Measurements from ENCODE around the gene PRKD3.

The PRKD3 gene

DNA sequence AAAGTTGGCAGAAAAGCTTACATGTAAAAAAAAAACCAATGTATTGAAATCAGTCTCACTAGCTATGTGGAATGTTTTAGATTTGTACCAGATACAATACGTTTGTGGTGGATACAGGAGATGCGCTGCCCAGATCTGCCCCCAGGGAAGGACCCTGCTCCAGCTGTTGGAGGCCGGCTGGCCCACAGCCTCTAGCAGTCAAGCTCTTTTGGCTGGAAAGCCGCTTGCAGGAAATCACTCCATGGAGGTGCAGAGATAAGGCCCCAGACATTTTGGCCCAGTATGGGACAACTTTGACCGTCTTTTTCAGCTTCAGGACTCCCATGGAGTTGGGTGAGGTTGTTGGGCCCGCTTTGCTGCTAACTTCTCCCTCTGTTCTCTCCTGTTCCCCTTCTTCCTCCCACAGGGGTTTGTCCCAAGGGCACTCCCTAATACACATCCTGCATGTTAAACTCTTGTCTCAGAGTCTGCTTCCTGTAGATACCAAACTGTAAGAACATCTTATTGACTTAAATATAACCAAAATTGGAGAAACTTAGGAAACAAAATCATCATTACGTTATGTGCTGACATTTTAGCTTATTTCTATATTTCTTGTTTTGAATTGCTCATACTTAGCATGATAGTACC is 18.1 kb upstream of the PRKD3 start:
- DNase-seq = peak; percentile 30

DNA sequence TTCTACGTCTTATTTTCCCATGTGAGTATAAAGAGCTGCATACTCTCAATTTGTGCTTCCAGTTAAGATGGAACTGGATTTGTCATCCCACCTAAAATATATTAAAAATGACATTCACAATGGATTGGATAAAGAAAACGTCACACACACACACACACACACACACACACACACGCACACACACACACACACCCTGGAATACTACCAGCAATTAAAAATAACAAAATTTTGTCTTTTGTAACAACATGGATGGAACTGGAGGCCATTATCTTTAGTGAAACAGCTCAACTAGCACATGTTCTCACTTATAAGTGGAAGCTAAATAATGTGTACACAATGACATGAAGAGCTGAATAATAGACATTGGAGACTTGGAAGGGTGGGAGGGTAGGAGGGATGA is 16.0 kb upstream of the PRKD3 start:
- DNase-seq = no peak

- DNase-seq = no peak
These were observed 14.3 kb upstream of the PRKD3 start for GRCh38 chr2:37338933-37339332.

GRCh38 chr2:37337620-37338280 is 13.1 kb upstream of the PRKD3 start:
- peak; percentile 18 for DNase-seq

GRCh38 chr2:37335604-37336003 is 11.0 kb upstream of the PRKD3 start:
- DNase-seq = no peak

DNA sequence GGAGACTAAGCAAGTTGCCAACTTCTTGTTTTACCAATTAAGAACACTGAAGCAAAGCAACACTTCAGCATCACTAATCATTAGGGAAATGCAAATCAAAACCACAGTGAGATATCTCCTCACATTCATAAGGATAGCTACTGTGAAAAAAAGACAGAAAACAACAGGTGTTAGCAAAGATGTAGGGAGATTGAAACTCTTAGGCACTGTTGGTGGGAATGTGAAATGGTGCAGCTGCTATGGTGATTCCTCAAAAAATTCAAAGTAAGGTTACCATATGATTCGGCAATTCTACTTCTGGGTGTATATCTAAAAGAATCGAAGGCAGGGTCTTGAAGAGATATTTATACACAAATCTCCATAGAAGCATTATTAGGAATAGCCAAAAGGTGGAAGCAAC is 8.6 kb upstream of the PRKD3 start:
- no peak for DNase-seq

DNA sequence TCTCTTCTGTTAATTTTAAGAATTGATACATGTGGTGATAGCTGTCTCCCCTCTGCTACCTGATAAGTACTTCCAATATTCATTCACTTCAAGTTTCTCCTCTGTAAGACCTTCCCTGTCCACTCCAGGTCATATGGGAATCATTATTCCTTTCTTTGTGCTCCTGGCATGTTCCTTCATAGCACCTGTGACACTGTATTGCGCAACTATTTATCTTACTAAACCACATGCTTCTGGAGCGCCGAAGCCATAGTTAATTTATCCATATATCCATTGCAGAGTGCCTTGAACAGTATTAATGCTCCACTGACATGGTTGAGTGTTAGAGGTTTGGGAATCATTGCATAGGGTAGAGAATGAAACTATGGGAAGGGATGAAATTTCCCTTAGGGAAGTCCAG is 7.9 kb upstream of the PRKD3 start:
- DNase-seq = no peak

- peak; percentile 72 for DNase-seq
These were observed 6.0 kb upstream of the PRKD3 start for GRCh38 chr2:37330681-37331080.

DNA sequence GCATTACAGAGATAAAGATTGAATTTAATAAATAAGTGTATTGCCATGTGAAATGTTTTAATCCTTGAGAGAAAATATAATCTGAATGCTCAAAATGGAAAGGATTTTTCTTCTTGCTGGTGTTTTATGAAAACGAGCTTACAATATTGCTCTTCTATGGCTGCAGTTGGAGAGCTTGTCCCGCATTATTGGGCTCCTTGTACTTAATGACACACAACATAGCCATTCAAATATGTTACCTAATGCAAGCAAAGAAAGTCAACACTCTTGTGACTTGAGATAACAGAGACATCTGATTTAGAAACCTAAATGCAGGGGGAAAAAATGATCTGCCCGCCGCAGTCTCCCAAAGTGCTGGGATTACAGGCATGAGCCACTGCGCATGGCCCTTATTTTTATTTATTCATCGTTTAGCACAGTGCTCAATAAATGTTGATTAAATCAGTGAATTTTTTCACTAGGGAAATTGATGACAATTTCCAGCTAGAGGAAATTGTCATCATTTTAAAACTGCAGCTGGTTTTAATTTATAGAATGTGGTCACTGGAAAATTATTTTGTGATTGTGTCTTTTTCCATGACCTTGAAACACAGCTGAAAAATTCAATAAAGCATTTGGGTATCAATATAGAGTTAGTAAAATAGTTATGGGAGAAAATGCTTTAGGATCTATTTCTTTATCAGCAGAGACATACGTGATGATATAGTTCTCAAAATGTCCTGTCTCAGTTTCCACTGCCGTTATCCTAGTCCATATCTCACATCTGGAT is 2.4 kb upstream of the PRKD3 start:
- no peak for DNase-seq

DNA sequence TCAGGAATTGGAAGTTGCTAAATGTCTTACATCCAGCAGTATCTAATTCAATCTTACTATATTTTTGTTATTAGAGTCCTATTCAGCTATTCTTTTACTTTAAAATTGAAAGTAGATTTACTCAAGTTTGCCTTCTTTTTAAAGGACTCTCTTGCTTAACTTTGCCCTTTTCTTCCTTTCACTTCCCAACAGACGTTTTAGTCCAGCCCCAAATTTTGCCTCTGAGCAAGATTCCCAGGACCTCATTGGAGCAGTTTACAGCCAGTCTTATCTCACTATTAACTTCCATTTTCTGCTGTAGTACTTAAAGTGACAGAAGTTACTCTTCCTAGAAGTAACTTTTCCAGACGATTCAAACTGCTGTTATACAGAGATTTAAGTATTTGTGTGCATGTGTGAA is 1.7 kb upstream of the PRKD3 start:
- peak; percentile 94 for DNase-seq

DNA sequence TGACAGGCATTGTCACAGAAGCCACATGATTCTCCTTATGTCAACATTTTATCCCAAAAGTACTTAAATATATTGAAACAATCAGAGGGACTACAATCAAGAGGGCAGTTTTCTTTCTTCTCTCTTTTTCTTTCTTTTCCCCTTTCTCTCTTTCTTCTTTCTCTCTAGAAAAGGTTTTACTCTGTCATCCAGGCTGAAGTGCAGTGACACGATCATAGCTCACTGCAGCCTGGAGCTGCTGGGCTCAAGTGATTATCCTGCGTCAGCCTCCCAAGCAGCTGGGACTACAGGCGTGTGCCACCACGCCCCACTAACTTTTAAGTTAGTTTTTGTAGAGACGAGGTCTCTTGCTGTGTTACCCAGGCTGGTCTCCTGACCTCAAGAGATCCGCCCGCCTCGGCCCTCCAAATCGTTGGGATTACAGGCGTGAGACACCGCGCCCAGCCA is 1.0 kb upstream of the PRKD3 start:
- DNase-seq = peak; percentile 34

DNA sequence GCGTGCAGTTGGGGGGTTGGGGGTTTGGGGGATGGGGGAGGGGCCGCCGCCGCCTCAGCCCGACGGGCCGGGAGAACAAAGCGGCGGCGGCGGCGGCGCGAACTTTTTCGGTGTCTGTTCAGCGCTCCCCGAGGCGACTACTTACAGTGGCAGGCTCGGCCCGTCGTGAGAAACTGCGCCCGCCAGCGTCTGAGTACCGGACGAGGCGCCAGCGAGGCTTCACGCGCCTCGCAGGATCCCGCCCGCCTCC is 172 bp downstream of the PRKD3 start:
- peak; percentile 65 for DNase-seq

DNA sequence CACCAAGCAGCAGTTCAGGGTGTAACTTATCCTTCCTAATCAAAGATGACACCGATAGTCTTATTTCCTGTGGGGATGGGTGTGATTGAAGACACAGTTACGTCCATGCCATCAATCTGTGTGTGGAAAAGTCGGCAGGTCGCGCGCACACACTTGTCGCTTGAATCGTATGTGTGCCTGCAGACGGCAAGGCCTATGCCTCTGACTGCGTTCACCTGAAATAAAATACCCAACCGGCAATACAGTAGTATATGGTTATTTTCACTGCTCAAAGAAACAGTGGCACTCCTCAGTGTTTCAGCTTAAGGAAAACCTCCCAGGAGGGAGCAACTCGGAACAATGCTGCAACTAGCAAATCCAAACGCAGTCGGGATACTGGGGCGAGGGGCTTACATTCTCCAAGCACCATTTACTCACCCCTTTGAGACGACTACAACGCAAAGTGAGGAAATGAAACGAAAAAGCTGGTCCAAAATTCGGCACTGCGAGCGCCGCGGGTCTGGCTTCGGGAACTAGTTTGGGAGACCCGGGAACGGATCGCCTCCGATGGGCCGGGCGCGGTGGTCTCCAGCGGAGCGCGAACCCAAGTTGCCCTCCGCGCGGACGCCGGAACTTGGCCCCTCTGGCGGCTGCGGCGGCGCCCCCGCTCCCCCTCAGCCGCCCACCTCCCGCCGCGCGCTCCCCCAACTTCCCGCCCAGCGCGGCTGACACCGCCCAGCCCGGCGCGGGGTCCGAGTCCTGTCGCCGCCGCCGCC is 675 bp downstream of the PRKD3 start:
- peak; percentile 23 for DNase-seq

DNA sequence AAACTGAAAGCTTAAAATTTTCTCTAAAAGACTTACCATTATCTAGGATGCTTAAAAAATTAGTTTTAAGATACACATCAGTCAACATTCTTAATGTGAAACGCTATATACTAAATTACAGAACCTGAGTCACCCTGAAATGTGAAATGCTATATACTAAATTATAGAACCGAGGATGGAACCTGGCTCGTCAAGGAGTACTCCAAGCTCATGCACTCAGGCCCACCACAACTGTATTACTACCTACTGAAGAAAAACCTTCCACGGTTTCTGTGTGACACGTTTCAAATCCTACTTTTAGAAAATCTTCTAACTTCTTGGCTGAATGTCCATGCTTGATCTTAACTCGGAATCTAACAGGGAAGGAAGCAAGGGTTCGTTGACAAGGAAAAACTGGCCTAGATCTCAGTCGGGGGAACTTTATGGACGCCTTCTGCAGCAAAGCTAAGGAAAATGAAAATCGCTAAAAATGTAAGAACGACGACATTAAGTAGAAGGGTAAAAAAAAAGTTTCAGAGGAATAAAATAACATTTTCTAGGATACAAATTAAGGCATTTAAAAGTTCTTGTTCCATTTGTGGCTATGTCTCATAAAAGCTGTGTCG is 1.4 kb downstream of the PRKD3 start:
- DNase-seq = no peak

- DNase-seq = no peak
These were observed 2.3 kb downstream of the PRKD3 start for GRCh38 chr2:37322368-37322767.

DNA sequence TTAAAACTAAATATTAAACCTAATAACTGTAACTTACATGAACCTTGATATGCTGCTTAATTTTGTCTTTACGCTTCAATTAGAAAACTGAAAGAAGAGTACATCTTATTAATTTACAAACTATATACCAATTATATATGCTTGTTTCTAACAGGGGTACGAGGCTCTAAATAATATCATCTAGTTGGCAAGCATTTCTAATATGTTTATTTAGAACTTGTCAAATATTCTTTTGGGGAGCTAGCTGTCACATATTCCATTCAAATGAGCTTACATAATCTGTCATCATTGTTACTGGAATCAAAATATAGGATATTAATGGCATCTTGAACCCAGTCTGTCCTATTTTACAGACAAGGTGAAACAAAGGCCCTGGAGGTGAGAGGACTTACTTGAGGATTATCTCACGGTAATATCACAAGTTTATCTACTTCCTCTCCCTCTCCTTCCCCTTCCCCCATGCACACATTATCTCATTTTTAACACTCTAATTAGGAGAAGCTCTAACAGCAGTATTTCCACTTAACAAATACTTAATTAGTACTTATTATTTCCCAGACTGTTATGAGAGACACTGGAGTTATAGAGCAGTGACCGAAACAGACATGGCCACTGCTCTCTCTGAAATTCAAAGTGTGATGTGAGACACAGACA is 3.5 kb downstream of the PRKD3 start:
- DNase-seq = peak; percentile 6

DNA sequence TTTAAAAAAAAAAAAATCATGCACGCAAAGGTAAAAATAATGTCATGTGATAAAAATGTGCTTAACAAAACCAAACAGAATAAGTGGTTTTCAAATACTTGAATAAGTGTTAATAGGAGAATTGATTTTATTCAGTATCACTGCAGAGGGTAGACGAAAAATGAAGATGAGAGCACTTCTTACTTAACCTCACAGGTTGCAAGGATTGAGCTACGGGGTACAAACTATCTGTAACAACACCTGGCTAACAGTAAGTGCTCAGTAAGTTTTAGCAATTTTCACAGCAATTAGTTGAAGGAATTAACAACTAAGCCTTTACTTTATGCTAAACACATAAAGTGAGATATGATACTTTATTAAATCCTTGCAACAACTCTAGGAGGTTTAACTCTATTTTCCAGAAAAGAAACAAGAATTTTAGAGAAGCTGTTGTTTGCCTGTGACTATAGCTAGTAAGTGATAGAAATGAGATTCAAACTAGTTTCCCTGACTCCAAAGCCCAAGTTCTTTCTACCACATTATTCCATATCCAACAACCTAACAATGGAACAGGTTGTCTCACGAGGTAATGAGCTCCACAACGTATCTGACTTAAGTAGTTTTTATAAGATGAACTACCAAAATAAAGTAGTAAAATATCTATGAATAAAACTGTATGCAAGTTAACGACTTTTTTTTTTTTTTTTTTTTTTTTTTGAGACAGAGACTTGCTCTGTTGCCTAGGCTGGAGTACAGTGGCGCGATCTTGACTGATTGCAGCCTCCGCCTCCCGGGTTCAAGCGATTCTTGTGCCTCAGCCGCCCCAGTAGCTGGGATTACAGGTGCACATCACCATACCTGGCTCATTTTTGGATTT is 4.7 kb downstream of the PRKD3 start:
- DNase-seq = no peak

DNA sequence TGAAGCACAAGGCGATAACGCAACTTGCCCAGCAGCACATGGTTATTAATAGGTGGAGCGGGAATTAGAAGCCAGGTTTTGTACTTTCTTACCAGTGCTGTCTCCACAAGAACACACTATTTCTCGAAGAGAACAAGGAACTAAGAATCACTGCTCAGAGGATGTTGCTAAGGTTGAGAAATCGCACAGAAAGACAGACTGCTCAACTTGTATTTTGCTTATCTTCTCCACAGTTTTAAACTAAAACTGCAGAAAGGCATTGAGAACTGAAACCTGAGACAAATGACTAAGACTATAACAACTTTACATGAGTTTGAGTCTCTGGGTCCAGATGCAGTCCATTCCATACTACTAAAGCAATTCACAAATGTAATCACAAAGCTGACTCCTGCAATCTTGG is 6.2 kb downstream of the PRKD3 start:
- peak; percentile 63 for DNase-seq

GRCh38 chr2:37317746-37318145 is 6.9 kb downstream of the PRKD3 start:
- no peak for DNase-seq

DNA sequence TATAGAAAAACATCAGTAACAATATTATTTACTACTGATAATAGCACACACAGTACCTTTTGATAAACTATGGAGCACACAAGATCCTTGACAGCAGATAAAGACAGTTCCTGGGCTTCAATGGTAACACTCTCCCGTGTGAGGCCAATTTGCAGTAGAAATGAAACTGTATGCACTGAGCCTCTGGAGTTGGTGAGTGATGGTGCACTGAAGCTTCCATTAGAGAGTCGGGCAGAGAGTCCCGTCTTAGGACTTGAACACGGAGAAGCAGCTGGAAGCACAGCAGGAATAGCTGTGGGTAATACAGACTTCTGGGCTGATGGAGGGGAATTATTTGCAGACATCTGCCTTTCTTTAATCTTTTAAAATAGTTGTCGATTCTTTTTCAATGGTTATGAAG is 8.5 kb downstream of the PRKD3 start:
- DNase-seq = no peak

DNA sequence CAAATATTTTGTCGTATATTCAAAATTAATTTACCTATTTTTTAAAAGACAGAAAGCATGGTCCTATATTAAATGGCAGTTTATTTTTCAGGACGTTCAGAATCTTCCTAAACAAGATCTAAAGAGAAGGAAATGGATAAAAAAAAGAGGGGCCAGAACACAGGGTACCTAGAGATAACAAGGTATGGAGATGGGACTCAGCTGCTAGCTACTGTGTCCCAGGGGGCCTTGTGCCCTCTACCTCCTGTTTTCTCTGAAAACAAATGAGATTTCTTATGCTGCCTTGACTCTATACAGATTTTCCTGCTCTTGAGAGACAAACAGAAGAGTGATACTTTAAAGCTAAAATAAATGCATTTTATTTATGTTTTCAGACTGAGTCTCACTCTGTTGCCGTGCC is 9.3 kb downstream of the PRKD3 start:
- DNase-seq = no peak

- no peak for DNase-seq
These were observed 17.1 kb downstream of the PRKD3 start for GRCh38 chr2:37307500-37307899.

Measured in inflammatory macrophage treated with lipopolysaccharide for 4 hours (primary cell).